Measurements from ENCODE around the gene NGEF. TPM values are rescaled to one million over a fixed set of nuclear protein-coding genes. Genes with fewer than 3 reads are reported as not detected.

NGEF gene
- total and polyA plus RNA-seq, 8 donors, result 0.26 to 3.6 (median 1.4) TPM

- DNase-seq (no peak), ATAC-seq (no peak)
- H3K27me3 ChIP-seq, result no peaks in the 10 kb centered on the region
- TF ChIP-seq CTCF (IDR thresholded peaks at IDR 0.05), result no peak
- H3K9me3 ChIP-seq, result no peaks in the 10 kb centered on the region
- intact Hi-C loops (cut with DNase I), result no loop called here
- no peak overlapping the region for H3K27ac ChIP-seq
- H3K4me1 ChIP-seq, result no peaks in the 10 kb centered on the region
- no peaks in the 10 kb centered on the region for H3K36me3 ChIP-seq
- no peak overlapping the region for H3K4me3 ChIP-seq
These were observed 45.6 kb downstream of the NGEF start for GRCh38 chr2:232967474-232967873.

DNA sequence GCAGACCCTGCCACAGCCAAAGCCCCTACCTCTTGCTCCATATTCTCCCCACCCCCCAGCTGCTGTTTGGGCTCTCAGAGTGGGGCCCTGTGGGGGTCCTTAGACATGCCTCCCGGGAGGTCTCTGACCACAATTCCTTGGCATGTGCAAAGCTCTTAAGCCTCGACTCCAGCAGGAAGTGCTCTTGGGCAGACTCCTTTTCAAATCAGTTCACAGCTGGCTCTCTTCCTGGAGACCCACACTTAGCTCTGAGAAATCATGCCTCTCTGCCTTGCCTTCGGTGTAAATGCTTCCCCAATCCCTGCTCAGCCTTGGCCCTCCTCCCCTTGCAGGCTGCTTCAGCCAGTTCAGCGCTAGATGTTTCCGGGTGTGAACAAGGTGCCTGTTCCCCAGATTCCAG is 46.9 kb downstream of the NGEF start:
- H3K4me3 ChIP-seq, result no peak overlapping the region
- H3K36me3 ChIP-seq, result no peaks in the 10 kb centered on the region
- no peak for TF ChIP-seq CTCF (IDR thresholded peaks at IDR 0.05)
- intact Hi-C loops (cut with DNase I), result no loop called here
- ATAC-seq (no peak), DNase-seq (no peak)
- H3K4me1 ChIP-seq, result no peaks in the 10 kb centered on the region
- no peak overlapping the region for H3K27ac ChIP-seq
- peaks cover 0 to 6% of the 10 kb centered on the region in 2 donors for H3K9me3 ChIP-seq
- H3K27me3 ChIP-seq, result no peaks in the 10 kb centered on the region

DNA sequence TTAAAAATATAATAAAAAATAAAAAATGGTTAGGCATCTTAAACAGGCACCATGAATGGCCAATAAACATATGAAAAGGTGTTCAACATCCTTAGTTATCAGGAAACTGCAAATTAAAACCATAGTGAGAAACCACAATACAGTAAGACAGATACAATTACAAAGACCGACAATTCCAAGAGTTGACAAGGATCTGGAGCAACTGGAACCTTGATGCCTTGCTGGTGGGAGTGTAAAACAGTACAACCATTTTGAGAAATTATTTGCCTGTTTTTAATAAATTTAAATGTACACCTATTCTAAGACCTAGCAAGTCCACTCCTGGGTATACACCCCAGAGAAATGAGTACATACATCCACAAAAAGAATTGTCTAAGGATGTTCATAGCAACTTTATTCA is 49.1 kb downstream of the NGEF start:
- H3K4me3 ChIP-seq, result no peak overlapping the region
- DNase-seq (no peak), ATAC-seq (no peak)
- intact Hi-C loops (cut with DNase I), result no loop called here
- TF ChIP-seq CTCF (IDR thresholded peaks at IDR 0.05), result no peak
- no peaks in the 10 kb centered on the region for H3K36me3 ChIP-seq
- no peak overlapping the region for H3K27ac ChIP-seq
- H3K9me3 ChIP-seq, result peaks cover 0 to 6% of the 10 kb centered on the region in 2 donors
- no peaks in the 10 kb centered on the region for H3K4me1 ChIP-seq
- H3K27me3 ChIP-seq, result no peaks in the 10 kb centered on the region

DNA sequence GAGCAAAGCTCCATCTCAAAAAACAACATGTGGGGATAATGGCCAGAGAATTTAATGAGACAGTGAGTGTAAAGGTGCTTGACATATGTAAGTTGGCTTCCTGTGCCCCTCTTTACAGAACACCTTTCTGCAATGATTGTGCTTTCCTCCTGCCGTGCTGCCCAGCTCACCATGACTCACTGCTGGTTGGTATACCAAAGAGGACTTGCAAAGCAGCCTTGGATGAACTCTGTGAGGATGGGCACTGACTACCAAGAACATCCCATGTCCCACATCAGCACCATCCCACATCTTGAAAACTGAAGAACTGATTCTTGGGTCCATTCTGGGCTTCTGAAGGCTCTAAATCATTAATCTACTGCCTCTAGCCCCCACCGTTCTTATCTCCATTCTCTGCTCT is 52.2 kb downstream of the NGEF start:
- no peak for ATAC-seq
- intact Hi-C loops (cut with DNase I), result no loop called here
- no peak overlapping the region for H3K4me3 ChIP-seq
- peaks cover 0 to 6% of the 10 kb centered on the region in 2 donors for H3K9me3 ChIP-seq
- no peaks in the 10 kb centered on the region for H3K36me3 ChIP-seq
- no peaks in the 10 kb centered on the region for H3K27me3 ChIP-seq
- H3K4me1 ChIP-seq, result no peaks in the 10 kb centered on the region
- no peak for DNase-seq
- no peak overlapping the region for H3K27ac ChIP-seq
- no peak for TF ChIP-seq CTCF (IDR thresholded peaks at IDR 0.05)

DNA sequence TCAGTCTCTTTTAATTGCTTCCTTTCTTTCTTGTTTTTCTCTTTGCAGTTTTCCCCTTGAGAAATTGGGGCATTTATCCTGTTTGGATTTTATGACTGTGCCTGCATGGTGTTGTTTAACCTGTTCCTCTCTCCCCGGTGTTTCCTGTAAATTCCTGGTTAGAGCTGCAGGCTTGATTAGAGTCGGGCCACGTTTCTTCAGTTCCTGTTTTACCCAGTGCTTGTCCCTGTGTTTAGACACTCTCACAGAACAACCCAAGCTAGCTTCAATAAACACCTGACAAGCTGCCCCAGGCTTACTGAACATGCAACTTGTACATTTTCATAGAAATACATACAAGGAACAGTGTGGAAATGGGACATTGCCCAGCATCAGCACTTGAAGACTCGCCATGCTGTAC is 53.9 kb downstream of the NGEF start:
- intact Hi-C loops (cut with DNase I), result no loop called here
- no peak for ATAC-seq
- Histone ChIP-seq H3K27me3 (no peaks in the 10 kb centered on the region), H3K36me3 (no peaks in the 10 kb centered on the region), H3K4me3 (no peak overlapping the region), H3K27ac (no peak overlapping the region), H3K9me3 (peaks cover 0 to 6% of the 10 kb centered on the region in 2 donors), H3K4me1 (no peaks in the 10 kb centered on the region)
- TF ChIP-seq CTCF (IDR thresholded peaks at IDR 0.05), result no peak
- no peak for DNase-seq

Data from left lung (tissue), 10 donors.